Lung (tissue), 12 donors: ENCODE data around the gene S100A8. TPM values are rescaled to one million over a fixed set of nuclear protein-coding genes. Genes with fewer than 3 reads are reported as not detected.

ENCODE experiments used
- ATAC-seq: fragments of 200-7000 bp; cut with Tn5 transposase; one replicate; pipeline ENCODE4 v1.9.1; 2020; ENCODE audit warnings: moderate number of reproducible peaks; ENCODE audit not compliant: insufficient read depth, low FRiP score
- DNase-seq, 3 donors: peaks; one replicate each; pipeline ENCODE4 v3.0.0-alpha.2; 2013 to 2017
- H3K27ac ChIP-seq, 2 donors: one replicate each; pipeline ENCODE4 v1.5.1; 2013; ENCODE audit warnings: mild to moderate bottlenecking in 2 of 2, moderate library complexity in 2 of 2, control low read depth in 1 of 2, inconsistent platforms in 1 of 2, low read depth in 1 of 2, low read length in 1 of 2
- H3K27me3 ChIP-seq, 3 donors: one replicate each; pipeline ENCODE4 v1.5.1; 2013; ENCODE audit warnings: low read length in 2 of 3; ENCODE audit not compliant: control insufficient read depth in 3 of 3, insufficient read depth in 3 of 3
- H3K36me3 ChIP-seq, 4 donors: one replicate each; pipeline ENCODE4 v1.5.1; 2013; ENCODE audit warnings: low read length in 4 of 4, mild to moderate bottlenecking in 1 of 4, moderate library complexity in 1 of 4; ENCODE audit not compliant: control insufficient read depth in 4 of 4, insufficient read depth in 4 of 4
- H3K4me1 ChIP-seq, 5 donors: one replicate each; pipeline ENCODE4 v1.5.1; 2013; ENCODE audit warnings: low read length in 5 of 5, mild to moderate bottlenecking in 2 of 5, moderate library complexity in 1 of 5; ENCODE audit not compliant: control insufficient read depth in 5 of 5, insufficient read depth in 5 of 5
- H3K4me3 ChIP-seq: one replicate; pipeline ENCODE4 v1.5.1; 2013; ENCODE audit warnings: mild to moderate bottlenecking, control low read depth, moderate library complexity
- H3K9ac ChIP-seq, 2 donors: one replicate each; pipeline ENCODE4 v1.5.1; 2013; ENCODE audit warnings: low read length in 2 of 2, control low read depth in 1 of 2; ENCODE audit not compliant: insufficient read depth in 1 of 2
- H3K9me3 ChIP-seq, 4 donors: one replicate each; pipeline ENCODE4 v1.5.1; 2013; ENCODE audit warnings: low read length in 3 of 4, mild to moderate bottlenecking in 1 of 4, moderate library complexity in 1 of 4; ENCODE audit not compliant: control insufficient read depth in 4 of 4, insufficient read depth in 3 of 4
- WGBS, 2 donors: extraction: QIAGEN DNeasy Blood & Tissue Kit; methylation state at CpG; one replicate each; pipeline ENCODE4 v1.1.7; 2013; 5-methylcytosine and 5-hydroxymethylcytosine counted together
- polyA plus RNA-seq, 2 donors: library from polyadenylated mRNA; stranded (reverse); fragments of 200-250 nt; gene quantifications; one replicate each; pipeline ENCODE4 v1.2.1, GENCODE V29; 2013
- total RNA-seq, 2 donors: library from RNA; depleted of rRNA in 1 of 2; stranded (reverse); fragments of >200 nt in 1 of 2; gene quantifications; one replicate each; pipeline ENCODE4 v1.2.1, GENCODE V29; 2014 to 2021
- TF ChIP-seq, protein P1 (sequence below): IDR thresholded peaks from 2 replicates; pipeline ENCODE4 v1.5.1; 2012; ENCODE audit warnings: mild to moderate bottlenecking; ENCODE audit errors: control extremely low read depth, extremely low read depth
- donor health status: control.
- donor health status: control.
- donor health status: Bipolar disorder and iron deficiency.
- donor health status: healthy.
- donor health status: DM: yes; HTN: yes; CAD: no.

S100A8 gene
- total and polyA plus RNA-seq, 4 donors: 69.8 to 6,695 (median 589) TPM

DNA sequence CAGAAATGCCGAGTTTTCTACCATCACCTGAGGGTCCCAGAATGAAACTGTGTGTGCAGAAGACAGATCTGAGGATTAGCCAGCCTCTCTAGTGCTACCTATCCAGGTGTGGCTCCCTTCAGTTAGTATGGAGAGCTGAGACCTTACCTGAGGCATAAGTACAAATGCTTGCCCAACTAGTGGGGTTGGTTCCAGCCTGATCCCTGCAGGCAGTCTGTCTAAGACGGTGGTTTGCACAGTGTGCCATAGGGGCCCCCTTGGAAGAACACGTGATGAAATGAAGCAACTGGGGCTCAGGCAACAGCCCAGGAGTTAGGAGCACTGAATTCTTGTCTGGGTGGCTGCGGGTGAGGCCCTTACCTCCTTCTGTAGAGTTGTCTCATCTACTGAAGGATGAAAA is 41.1 kb upstream of the S100A8 start:
- Histone ChIP-seq H3K9me3 (peaks cover 0 to 8% (median 0%) of the 10 kb centered on the region in 4 donors), H3K9ac (no peak overlapping the region), H3K4me1 (no peaks in the 10 kb centered on the region), H3K36me3 (no peaks in the 10 kb centered on the region), H3K27me3 (no peaks in the 10 kb centered on the region), H3K27ac (no peak overlapping the region), H3K4me3 (no peak overlapping the region)
- TF ChIP-seq, protein P1, sequence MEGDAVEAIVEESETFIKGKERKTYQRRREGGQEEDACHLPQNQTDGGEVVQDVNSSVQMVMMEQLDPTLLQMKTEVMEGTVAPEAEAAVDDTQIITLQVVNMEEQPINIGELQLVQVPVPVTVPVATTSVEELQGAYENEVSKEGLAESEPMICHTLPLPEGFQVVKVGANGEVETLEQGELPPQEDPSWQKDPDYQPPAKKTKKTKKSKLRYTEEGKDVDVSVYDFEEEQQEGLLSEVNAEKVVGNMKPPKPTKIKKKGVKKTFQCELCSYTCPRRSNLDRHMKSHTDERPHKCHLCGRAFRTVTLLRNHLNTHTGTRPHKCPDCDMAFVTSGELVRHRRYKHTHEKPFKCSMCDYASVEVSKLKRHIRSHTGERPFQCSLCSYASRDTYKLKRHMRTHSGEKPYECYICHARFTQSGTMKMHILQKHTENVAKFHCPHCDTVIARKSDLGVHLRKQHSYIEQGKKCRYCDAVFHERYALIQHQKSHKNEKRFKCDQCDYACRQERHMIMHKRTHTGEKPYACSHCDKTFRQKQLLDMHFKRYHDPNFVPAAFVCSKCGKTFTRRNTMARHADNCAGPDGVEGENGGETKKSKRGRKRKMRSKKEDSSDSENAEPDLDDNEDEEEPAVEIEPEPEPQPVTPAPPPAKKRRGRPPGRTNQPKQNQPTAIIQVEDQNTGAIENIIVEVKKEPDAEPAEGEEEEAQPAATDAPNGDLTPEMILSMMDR: no peak
- DNase-seq: no peak
- 63 to 72% methylated on average over 4 of the region's 4 CpGs for WGBS, 2 donors
- ATAC-seq: no peak

DNA sequence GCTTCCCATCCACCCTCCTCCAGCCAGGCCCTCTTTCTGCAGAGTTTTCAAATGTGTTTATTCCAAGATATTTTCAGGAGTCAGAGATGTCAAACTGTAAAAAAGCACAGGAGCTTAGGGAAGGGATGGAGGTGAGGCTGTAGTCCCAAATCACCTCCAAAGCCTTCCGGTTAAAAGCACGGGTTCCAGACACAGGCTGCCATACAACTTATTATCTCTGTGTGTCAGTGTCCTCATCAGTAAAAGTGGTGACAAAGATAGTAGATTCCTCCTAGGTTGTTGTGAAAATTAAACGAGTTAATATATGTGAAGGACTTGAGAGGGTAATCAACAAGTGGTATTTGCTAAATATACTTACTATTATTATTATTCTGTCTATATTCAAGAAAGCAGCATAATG is 40.6 kb upstream of the S100A8 start:
- Histone ChIP-seq H3K4me1 (no peaks in the 10 kb centered on the region), H3K4me3 (no peak overlapping the region), H3K27ac (no peak overlapping the region), H3K9ac (no peak overlapping the region), H3K9me3 (peaks cover 0 to 7% (median 0%) of the 10 kb centered on the region in 4 donors), H3K36me3 (no peaks in the 10 kb centered on the region), H3K27me3 (no peaks in the 10 kb centered on the region)
- DNase-seq: no peak
- ATAC-seq: no peak
- 79 to 80% methylated on average over 3 of the region's 3 CpGs for WGBS, 2 donors
- TF ChIP-seq, protein P1: no peak

DNA sequence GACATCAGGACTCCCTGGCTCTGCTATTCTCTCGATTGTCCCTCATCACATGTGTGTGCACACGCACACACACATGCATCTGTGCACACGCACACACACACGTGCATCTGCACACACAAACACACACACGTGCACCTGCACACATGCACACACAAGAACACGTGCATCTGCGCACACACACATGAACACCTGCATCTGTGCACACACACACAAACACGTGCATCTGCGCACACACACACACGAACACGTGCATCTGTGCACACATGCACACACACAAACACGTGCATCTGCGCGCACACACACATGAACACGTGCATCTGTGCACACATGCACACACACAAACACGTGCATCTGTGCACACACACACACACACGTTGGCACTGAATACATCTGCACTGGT is 40.1 kb upstream of the S100A8 start:
- peaks cover 0 to 5% (median 0%) of the 10 kb centered on the region in 4 donors for H3K9me3 ChIP-seq
- H3K27me3 ChIP-seq: no peaks in the 10 kb centered on the region
- no peak overlapping the region for H3K9ac ChIP-seq
- no peaks in the 10 kb centered on the region for H3K36me3 ChIP-seq
- H3K4me1 ChIP-seq: no peaks in the 10 kb centered on the region
- no peak overlapping the region for H3K4me3 ChIP-seq
- WGBS, 2 donors: 86 to 89% methylated on average over 17 of the region's 17 CpGs
- DNase-seq (no peak), ATAC-seq (no peak)
- no peak overlapping the region for H3K27ac ChIP-seq
- TF ChIP-seq, protein P1: no peak

DNA sequence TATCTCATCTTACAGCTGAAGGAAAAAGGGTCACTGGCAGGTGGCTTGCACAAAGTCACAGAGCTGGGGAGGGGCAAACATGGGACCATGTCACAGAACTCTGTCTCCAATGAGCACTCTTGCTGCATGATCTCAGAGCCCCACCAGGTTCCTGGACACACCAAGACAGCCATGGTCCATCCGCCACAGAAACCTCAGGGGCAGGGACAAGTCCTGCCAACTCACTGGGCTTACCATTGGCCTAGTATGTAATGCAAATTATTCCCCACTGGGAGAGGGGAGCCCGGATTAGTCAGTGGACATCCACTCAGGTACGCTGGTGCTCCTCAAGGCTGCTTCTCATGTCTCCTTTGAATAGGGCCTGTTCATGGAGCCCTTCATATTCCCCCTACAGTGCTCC is 39.7 kb upstream of the S100A8 start:
- Histone ChIP-seq H3K9ac (no peak overlapping the region), H3K36me3 (no peaks in the 10 kb centered on the region), H3K9me3 (peaks cover 0 to 5% (median 0%) of the 10 kb centered on the region in 4 donors), H3K4me1 (no peaks in the 10 kb centered on the region), H3K27ac (no peak overlapping the region), H3K27me3 (no peaks in the 10 kb centered on the region), H3K4me3 (no peak overlapping the region)
- WGBS, 2 donors: 81 to 88% methylated on average over 3 of the region's 3 CpGs
- no peak for ATAC-seq
- DNase-seq: no peak
- TF ChIP-seq, protein P1: no peak
